Measurements from ENCODE around the gene RAB11B.

- no peak for TF ChIP-seq CTCF (IDR thresholded peaks at IDR 0.05)
- TF ChIP-seq POLR2AphosphoS5 (IDR thresholded peaks at IDR 0.05; ENCODE audit: low read depth, low read length), result no peak
- TF ChIP-seq, protein P1, sequence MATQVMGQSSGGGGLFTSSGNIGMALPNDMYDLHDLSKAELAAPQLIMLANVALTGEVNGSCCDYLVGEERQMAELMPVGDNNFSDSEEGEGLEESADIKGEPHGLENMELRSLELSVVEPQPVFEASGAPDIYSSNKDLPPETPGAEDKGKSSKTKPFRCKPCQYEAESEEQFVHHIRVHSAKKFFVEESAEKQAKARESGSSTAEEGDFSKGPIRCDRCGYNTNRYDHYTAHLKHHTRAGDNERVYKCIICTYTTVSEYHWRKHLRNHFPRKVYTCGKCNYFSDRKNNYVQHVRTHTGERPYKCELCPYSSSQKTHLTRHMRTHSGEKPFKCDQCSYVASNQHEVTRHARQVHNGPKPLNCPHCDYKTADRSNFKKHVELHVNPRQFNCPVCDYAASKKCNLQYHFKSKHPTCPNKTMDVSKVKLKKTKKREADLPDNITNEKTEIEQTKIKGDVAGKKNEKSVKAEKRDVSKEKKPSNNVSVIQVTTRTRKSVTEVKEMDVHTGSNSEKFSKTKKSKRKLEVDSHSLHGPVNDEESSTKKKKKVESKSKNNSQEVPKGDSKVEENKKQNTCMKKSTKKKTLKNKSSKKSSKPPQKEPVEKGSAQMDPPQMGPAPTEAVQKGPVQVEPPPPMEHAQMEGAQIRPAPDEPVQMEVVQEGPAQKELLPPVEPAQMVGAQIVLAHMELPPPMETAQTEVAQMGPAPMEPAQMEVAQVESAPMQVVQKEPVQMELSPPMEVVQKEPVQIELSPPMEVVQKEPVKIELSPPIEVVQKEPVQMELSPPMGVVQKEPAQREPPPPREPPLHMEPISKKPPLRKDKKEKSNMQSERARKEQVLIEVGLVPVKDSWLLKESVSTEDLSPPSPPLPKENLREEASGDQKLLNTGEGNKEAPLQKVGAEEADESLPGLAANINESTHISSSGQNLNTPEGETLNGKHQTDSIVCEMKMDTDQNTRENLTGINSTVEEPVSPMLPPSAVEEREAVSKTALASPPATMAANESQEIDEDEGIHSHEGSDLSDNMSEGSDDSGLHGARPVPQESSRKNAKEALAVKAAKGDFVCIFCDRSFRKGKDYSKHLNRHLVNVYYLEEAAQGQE (IDR thresholded peaks at IDR 0.05; ENCODE audit: insufficient read depth in 1 of 2, low read depth in 2 of 2, low read length in 1 of 2), result no peak
- TF ChIP-seq SIN3A (IDR thresholded peaks at IDR 0.05; ENCODE audit: borderline replicate concordance, insufficient read depth, low read depth, low read length), result no peak
- TF ChIP-seq TCF7L2 (IDR thresholded peaks at IDR 0.05; ENCODE audit: low read depth, low read length), result no peak
Observed at GRCh38 chr19:8342316-8342683, 47.9 kb upstream of the RAB11B start.
